Dedifferentiated amniotic fluid mesenchymal stem cell (primary cell): ENCODE data around the gene UBE2QL1.

ENCODE experiments used
- DNase-seq: peaks from one replicate; pipeline ENCODE4 v3.0.0-alpha.2; 2016; ENCODE audit errors: extremely low spot score

Gene UBE2QL1

DNA sequence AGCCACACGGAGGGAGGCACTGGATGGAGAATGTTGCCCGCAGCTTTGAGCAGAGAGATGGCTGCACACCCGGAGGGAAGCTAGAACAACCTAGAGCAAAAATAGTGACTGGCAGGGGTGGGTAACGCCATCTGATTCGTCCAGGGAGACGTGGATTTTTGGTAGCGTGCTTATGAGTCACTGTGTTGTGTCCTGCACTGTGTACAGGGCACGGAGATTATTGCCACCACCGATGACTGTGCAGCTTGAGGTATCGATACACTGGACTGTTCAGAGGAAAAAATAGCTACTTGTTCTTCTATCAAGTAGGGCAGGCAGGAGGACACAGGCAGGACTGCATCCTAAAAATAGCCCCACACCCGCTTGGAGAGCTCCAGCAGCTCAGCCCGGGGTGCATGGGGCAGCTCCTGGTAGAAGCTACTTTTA lies 6.0 kb downstream of the UBE2QL1 start:
- DNase-seq: no peak

GRCh38 chr5:6455571-6456200 lies 7.0 kb downstream of the UBE2QL1 start:
- DNase-seq: no peak

DNA sequence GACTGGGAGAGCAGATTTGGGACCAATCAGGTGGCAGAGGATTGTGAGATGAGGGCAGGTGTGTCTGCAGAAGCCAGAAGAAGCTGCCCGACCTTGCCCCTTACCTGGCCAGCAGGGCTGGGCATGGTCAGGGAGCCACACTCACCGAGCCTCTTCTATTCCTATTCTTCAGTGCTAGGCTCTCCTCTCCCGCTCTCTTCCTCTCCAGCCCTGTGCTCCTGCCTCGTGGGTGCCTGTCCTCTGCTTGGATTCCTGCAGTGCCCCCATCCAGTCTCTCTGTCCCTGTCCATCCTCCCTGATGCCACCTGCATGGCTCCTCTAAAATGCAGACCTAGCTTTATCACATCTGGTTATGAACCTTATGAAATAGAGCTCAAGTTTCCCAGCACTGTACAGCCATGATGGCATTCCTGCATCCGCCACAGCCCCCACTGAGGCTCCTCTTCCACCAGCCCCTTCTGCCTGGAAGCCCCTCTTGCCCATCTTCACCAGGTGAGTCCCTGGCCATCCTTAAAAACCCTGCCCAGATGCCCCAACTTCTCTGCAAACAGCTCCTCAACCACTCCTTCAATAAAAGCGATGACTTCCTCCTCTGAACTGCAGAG lies 8.2 kb downstream of the UBE2QL1 start:
- no peak for DNase-seq

- no peak for DNase-seq
These were observed 8.9 kb downstream of the UBE2QL1 start for GRCh38 chr5:6457592-6457991.

GRCh38 chr5:6458833-6459232 lies 10.2 kb downstream of the UBE2QL1 start:
- no peak for DNase-seq

DNA sequence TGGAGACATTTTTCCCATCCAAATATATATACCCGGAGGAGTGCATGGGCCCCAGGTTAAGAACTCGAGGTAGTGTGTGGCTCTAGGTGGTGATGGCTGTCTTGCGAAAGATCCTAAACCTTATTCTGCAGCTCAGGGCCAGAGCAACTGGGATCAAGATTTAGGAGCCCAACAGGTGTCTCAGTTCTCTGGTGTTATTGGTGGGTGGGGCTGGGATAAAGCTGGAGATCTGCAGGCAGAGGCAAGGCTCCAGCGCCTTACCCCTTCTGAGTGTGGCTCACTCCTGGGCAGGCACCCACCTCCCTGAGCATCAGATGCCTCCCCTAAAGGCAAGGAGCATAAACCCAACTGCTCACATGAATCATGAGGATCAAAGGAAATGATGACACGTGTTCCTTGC lies 11.2 kb downstream of the UBE2QL1 start:
- no peak for DNase-seq

DNA sequence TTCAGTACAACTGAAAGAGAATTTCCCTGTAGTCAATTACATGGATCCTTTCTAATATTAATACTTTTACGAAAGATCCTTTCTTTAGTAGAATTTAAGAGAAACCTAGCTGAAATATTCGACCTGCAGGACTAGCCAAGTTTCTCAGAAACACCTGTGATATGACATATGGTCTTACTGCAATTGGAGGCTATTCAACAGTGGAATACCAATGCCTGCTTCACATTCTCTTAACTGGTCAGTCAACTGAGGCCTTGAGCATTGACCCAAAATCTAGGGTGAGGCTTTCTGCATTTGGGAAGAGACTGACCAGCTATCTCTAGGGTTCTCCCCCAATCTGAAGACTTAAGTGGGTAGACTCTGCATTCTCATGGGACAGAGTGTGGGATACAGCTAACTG lies 12.3 kb downstream of the UBE2QL1 start:
- DNase-seq: no peak

- no peak for DNase-seq
These were observed 13.4 kb downstream of the UBE2QL1 start for GRCh38 chr5:6461793-6462650.

DNA sequence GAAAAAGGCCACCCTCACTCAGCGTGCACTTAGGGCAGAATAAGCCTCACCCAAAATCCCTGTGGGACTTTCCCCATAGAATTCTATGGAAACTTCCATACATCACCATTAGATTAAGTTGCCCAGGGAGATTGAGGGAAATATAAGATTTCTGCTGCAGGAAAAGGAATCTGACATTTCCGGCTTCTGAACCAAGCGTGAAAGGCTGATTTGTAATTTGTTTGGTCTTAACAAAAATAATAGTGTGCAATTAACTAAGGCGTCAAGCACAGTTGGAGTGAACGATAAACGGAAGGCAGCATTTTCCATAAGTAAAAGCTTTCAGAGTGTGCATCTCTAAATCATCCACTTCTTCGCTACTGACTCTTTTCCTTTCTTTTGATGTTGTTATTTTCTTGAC lies 14.0 kb downstream of the UBE2QL1 start:
- no peak for DNase-seq

GRCh38 chr5:6464441-6464840 lies 15.8 kb downstream of the UBE2QL1 start:
- no peak for DNase-seq

DNA sequence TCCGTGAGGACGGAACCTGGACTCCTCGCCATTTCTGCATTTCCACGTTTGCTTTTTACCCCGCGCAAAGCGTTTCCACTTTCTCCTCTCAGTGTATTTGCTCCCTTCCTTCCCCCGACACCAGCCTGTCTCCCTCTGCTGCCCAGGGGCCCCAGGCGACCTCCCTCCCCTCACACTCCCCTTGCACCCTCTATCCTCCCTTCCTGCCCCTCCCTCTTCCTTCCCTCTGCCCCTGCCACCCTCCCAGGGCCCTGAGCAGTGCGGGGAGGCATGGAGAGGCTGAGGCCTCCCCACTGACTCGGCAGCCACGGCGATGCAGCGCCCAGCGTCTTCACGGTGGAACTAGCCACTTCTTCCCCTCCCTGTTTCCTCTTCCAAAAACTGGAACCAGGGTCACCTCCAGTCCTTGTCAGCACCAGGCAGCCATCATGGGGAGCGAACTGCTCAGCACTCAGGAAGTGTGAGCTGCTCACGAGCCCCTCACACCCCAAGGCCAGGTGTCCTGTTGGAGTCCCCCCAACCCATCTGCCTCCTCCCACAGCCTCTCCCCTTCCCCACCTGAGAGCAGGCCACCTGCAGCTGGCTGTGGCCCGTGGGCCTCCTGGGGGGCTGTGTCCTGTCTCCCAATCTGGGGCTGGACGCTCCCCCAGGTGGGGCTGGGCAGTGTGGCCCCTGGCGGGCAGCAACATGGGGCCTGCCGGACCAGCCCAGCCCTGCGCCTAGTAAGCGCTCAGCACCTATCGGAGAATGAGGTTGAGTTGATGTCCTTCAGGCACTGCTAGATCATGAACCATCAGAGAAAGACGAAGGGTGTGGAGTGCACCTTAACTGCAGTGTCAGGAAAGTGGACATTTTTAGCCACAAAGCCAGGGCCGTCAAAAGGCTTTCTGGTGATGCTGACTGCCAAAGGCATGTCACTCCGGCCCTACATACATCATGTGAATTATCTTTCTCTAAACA lies 17.5 kb downstream of the UBE2QL1 start:
- no peak for DNase-seq

GRCh38 chr5:6466975-6467567 lies 18.4 kb downstream of the UBE2QL1 start:
- no peak for DNase-seq

- no peak for DNase-seq
These were observed 18.9 kb downstream of the UBE2QL1 start for GRCh38 chr5:6467591-6467990.

DNA sequence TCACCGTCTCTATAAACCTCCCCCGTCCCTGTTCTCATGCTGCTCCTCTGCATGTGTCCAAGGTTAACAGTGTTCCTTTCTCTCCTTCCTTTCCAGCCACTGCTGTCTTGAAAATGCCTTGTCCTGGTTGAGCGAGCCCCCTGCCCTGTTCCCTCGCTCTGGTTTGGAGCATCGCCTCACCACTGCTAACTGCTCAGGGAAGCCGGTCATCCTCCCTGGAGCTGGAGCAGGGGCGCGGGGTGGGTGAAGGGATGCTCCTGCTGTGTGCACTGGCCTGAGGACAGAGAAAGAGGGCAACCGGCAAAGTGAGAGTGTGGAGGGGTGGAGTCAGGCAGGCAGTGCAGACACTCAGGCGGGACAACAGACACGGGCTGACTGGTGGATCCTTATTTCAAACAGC lies 19.4 kb downstream of the UBE2QL1 start:
- DNase-seq: no peak

DNA sequence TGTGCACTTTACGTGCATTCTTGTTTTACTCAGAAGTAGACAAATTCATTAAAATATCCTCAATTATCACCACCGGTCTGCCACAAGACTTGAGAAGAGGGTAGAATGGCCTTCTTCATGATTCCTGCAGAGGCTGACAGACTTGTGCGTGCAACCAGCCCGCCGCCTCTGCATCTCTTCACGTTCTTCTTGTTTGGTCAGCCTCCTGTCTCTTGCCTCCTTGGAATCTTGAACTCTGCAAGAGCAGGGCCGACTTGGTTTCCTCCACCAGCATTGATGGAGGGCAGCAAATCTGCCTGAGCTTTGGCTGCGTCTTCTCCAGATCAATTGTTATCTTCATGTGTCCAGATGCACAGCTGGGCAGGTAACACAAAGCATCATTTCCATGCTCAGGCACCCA lies 20.2 kb downstream of the UBE2QL1 start:
- DNase-seq: no peak

GRCh38 chr5:6469836-6470235 lies 21.2 kb downstream of the UBE2QL1 start:
- no peak for DNase-seq

- no peak for DNase-seq
These were observed 22.0 kb downstream of the UBE2QL1 start for GRCh38 chr5:6470672-6471071.

DNA sequence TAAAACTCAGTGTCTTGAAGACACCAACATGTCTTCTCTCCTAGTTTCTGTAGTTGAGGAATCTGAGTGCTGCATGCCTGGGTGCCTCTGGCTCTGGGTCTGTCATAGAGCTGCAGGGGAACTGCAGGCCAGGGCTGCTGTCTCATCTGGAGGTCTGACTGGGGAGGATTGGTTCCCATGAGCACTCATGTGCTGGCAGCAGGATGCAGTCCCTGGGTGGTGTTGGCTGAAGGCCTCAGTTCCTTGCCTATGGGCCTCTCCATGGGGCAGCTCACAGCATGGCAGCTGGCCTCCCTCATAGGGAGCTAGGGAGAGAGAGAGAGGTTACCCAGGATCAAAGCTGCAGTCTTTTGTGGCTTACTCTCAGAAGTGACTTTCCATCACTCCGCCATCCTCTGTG lies 22.6 kb downstream of the UBE2QL1 start:
- DNase-seq: no peak

- DNase-seq: no peak
These were observed 24.1 kb downstream of the UBE2QL1 start for GRCh38 chr5:6472792-6473191.

- no peak for DNase-seq
These were observed 24.6 kb downstream of the UBE2QL1 start for GRCh38 chr5:6473284-6473683.

DNA sequence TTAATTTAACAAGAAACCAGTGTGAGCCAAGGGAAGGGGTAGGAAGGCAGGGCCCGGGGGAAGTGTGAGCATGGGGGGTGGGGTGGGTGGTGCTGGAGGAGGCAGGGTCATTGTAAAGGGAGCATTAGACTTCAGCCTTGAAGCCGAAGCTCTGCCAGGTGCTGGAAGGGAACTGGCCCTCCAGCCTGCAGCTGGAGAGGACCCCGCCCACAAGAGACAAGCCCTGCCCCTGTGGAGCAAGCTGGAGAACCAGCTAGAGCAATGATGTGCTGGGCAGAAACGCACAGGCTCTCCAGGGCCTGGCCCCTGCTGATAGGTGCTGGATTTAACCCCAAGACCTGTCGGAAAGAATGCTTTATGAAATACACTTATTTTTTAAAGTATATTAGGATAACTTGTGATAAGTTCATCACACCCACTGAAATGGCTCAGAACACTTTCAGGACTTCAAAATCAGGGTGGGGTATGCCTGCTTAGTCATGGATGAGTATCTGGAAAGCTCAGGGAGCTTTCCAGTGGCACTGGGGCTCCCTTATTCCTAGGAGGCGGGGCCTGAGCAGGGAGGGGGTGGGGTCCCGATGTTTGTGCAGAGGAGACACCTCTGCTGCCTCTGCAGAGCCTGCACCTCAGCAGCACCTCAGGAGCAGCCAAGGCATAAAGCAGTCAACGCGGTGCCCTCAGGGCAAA lies 27.1 kb downstream of the UBE2QL1 start:
- DNase-seq: no peak
